ENCODE data around the gene SLAMF1. TPM values are rescaled to one million over a fixed set of nuclear protein-coding genes. Genes with fewer than 3 reads are reported as not detected.

The SLAMF1 gene
- total and polyA plus RNA-seq, 2 experiments from 2014 or later: not detected

- TF ChIP-seq EZH2phosphoT487 (IDR thresholded peaks at IDR 0.05; ENCODE audit: unreplicated experiment): no peak
- no peak for TF ChIP-seq STAT1 (IDR thresholded peaks at IDR 0.05; ENCODE audit: unreplicated experiment)
- TF ChIP-seq ZNF114 (CRISPR knock-in tag; IDR thresholded peaks at IDR 0.05): no peak
- no peak for TF ChIP-seq CTCF (conservative IDR thresholded peaks at IDR 0.05; ENCODE audit: low read depth in 2 of 2)
These were observed 38.4 kb upstream of the SLAMF1 start (continued) for GRCh38 chr1:160685266-160685665.

GRCh38 chr1:160682983-160683865, 36.4 kb upstream of the SLAMF1 start:
- Mint-ChIP-seq H3K4me1 (peaks cover 9% of the 10 kb centered on the region), H3K9me3 (peaks cover 14% of the 10 kb centered on the region; the same call in 2 of the 3 replicates), H3K27ac (no peak overlapping the region), H3K27me3 (ENCODE audit: insufficient read depth, low read depth, poor library complexity) (peaks cover 7% of the 10 kb centered on the region), H3K36me3 (ENCODE audit: low read depth) (peaks cover 17% of the 10 kb centered on the region; the same call in 2 of the 3 replicates), H3K4me3 (no peak overlapping the region)
- no peaks in the 10 kb centered on the region for H4K20me1 ChIP-seq (replicated peaks; ENCODE audit: insufficient read depth)
- ATAC-seq (no peak), DNase-seq (ENCODE audit: low spot score) (no peak)
- H3F3A ChIP-seq (replicated peaks; ENCODE audit: low read depth): no peaks in the 10 kb centered on the region
- H2AFZ ChIP-seq: peak overlapping the region; percentile 28; the same call in 1 of the 2 replicates
- no peaks in the 10 kb centered on the region for H3K79me2 ChIP-seq (replicated peaks; ENCODE audit: insufficient read depth)
- H3K36me3 ChIP-seq (ENCODE audit: insufficient read depth): no peaks in the 10 kb centered on the region
- H3K9me2 ChIP-seq (ENCODE audit: insufficient read depth): no peaks in the 10 kb centered on the region
- no peak overlapping the region for H3K27ac ChIP-seq (ENCODE audit: low read depth)
- no peak overlapping the region for H3K4me2 ChIP-seq
- H3K4me1 ChIP-seq (ENCODE audit: insufficient read depth): no peaks in the 10 kb centered on the region
- H3K4me3 ChIP-seq: no peak overlapping the region
- H3K27me3 ChIP-seq (ENCODE audit: insufficient read depth): no peaks in the 10 kb centered on the region
- no peak for TF ChIP-seq EZH2 (IDR thresholded peaks at IDR 0.05; ENCODE audit: low read depth, unreplicated experiment)
- TF ChIP-seq STAT1 (IDR thresholded peaks at IDR 0.05; ENCODE audit: unreplicated experiment): no peak
- no peak for TF ChIP-seq ETS1 (IDR thresholded peaks at IDR 0.05)
- TF ChIP-seq NANOG (IDR thresholded peaks at IDR 0.05; ENCODE audit: borderline replicate concordance): no peak
- TF ChIP-seq CTCF (conservative IDR thresholded peaks at IDR 0.05; ENCODE audit: low read depth in 2 of 2): no peak
- TF ChIP-seq CREB1 (CRISPR knock-in tag; IDR thresholded peaks at IDR 0.05; ENCODE audit: low read depth): no peak
- TF ChIP-seq JUNB (IDR thresholded peaks at IDR 0.05; ENCODE audit: unreplicated experiment): no peak
- no peak for TF ChIP-seq ZNF114 (CRISPR knock-in tag; IDR thresholded peaks at IDR 0.05)
- TF ChIP-seq EZH2phosphoT487 (IDR thresholded peaks at IDR 0.05; ENCODE audit: unreplicated experiment): no peak
- TF ChIP-seq ZNF462 (CRISPR knock-in tag; IDR thresholded peaks at IDR 0.05): no peak
- TF ChIP-seq POLR2AphosphoS5 (IDR thresholded peaks at IDR 0.05; ENCODE audit: low read depth): no peak

Data from GM23338 (cell line).